PC-3 (cell line): ENCODE data around the gene MCOLN2. TPM values are rescaled to one million over a fixed set of nuclear protein-coding genes. Genes with fewer than 3 reads are reported as not detected.
"Not testable (repeated sequence)": the region's sequence is repeated elsewhere in the genome, so short reads cannot be mapped to it uniquely, and the experiment has no call there.

Experiments used
- ATAC-seq: fragments of 200-7000 bp; cut with Tn5 transposase; 2 replicates; pipeline ENCODE4 v1.9.1; 2020; ENCODE audit warnings: mild to moderate bottlenecking, moderate library complexity
- BruUV-seq: library from RNA; stranded (reverse); fragments of 400-500 nt; replicated peaks from 2 replicates; lab custom pipeline; 2021; lab: Mats Ljungman, UMichigan
- CTCF ChIA-PET: fragments of 300-600 bp; sonication (Branson Sonifier 250); formaldehyde crosslinking; loops from one replicate; lab custom pipeline; 2022; ENCODE audit warnings: antibody characterized with exemption; lab: Charles Lee
- POLR2A ChIA-PET: fragments of 300-600 bp; sonication (Branson Sonifier 250); formaldehyde crosslinking; loops from one replicate; lab custom pipeline; 2022; ENCODE audit warnings: antibody characterized with exemption; ENCODE audit not compliant: unreplicated experiment; lab: Charles Lee
- DNase-seq: peaks from one replicate; pipeline ENCODE4 v3.0.0-alpha.2; 2015
- H2AFZ ChIP-seq: fragments of 300-600 bp; sonication (generic); 2 replicates; pipeline ENCODE4 v1.6.0; 2016; ENCODE audit warnings: antibody characterized with exemption, low read length
- H3F3A ChIP-seq: fragments of 300-600 bp; sonication (generic); one replicate; pipeline ENCODE4 v1.6.0; 2017; ENCODE audit warnings: antibody characterized with exemption, low read length, control low read depth, mild to moderate bottlenecking; ENCODE audit not compliant: unreplicated experiment
- H3K27ac ChIP-seq: fragments of 300-600 bp; sonication (generic); 2 replicates; pipeline ENCODE4 v1.5.1; 2016; ENCODE audit warnings: mild to moderate bottlenecking, low read length
- H3K27me3 ChIP-seq: fragments of 300-600 bp; sonication (generic); 2 replicates; pipeline ENCODE4 v1.6.1; 2016; ENCODE audit warnings: low read length, mixed read lengths
- H3K36me3 ChIP-seq: fragments of 300-600 bp; sonication (generic); 2 replicates; pipeline ENCODE4 v1.6.1; 2016; ENCODE audit warnings: low read depth, mixed run types, low read length, mixed read lengths
- H3K4me1 ChIP-seq: fragments of 300-600 bp; sonication (generic); 2 replicates; pipeline ENCODE4 v1.5.1; 2016; ENCODE audit warnings: low read length; ENCODE audit not compliant: insufficient read depth
- H3K4me2 ChIP-seq: fragments of 300-600 bp; sonication (generic); 2 replicates; pipeline ENCODE4 v1.6.0; 2016; ENCODE audit warnings: low read length
- H3K4me3 ChIP-seq: fragments of 300-600 bp; sonication (generic); 2 replicates; pipeline ENCODE4 v1.5.1; 2016; ENCODE audit warnings: mild to moderate bottlenecking, low read length, mixed read lengths
- H3K79me2 ChIP-seq: fragments of 300-600 bp; sonication (generic); 2 replicates; pipeline ENCODE4 v1.6.1; 2017; ENCODE audit warnings: low read length, mixed read lengths
- H3K9ac ChIP-seq: fragments of 300-600 bp; sonication (generic); 2 replicates; pipeline ENCODE4 v1.6.0; 2016; ENCODE audit warnings: mild to moderate bottlenecking, low read length
- H3K9me2 ChIP-seq: fragments of 300-600 bp; sonication (generic); replicated peaks from 2 replicates; pipeline ENCODE4 v1.6.1; 2016; ENCODE audit warnings: mixed run types, low read length, mixed read lengths
- H3K9me3 ChIP-seq: fragments of 300-600 bp; sonication (generic); 2 replicates; pipeline ENCODE4 v1.6.1; 2016; ENCODE audit warnings: low read length, mixed read lengths
- H4K20me1 ChIP-seq: fragments of 300-600 bp; sonication (generic); 2 replicates; pipeline ENCODE4 v1.6.1; 2016; ENCODE audit warnings: low read length, mixed read lengths
- EZH2 ChIP-seq: fragments of 300-600 bp; sonication (generic); IDR thresholded peaks from one replicate; pipeline ENCODE4 v1.6.1; 2017; ENCODE audit warnings: antibody characterized with exemption, mild to moderate bottlenecking, low read length; ENCODE audit not compliant: unreplicated experiment
- EZH2phosphoT487 ChIP-seq: fragments of 300-600 bp; sonication (generic); IDR thresholded peaks from 2 replicates; pipeline ENCODE4 v1.6.1; 2018; ENCODE audit warnings: mild to moderate bottlenecking, antibody characterized with exemption, low read length, borderline replicate concordance
- intact Hi-C: fragments of 100-400 bp; cut with micrococcal nuclease; formaldehyde crosslinking; loops from 2 replicates; pipeline ENCODE4 v1.9.0; 2023
- total RNA-seq: library from RNA; depleted of rRNA; stranded (reverse); fragments of >200 nt; gene quantifications from 2 replicates; pipeline ENCODE4 v1.2.3, GENCODE V29; 2014
- TF ChIP-seq, protein P1 (sequence below): fragments of 300-600 bp; sonication (generic); conservative IDR thresholded peaks from 2 replicates; pipeline ENCODE4 v1.5.1; 2017; ENCODE audit warnings: antibody characterized with exemption, low read depth, mild to moderate bottlenecking, low read length

MCOLN2 gene
- total RNA-seq, 1 experiment from 2014 or later = 24.6 TPM

GRCh38 chr1:85015826-85016225 lies 18.9 kb upstream of the MCOLN2 start:
- Histone ChIP-seq H3K9me3 (no peaks in the 10 kb centered on the region), H3K9me2 (no peaks in the 10 kb centered on the region), H3K4me2 (no peak overlapping the region), H3K79me2 (no peaks in the 10 kb centered on the region), H3K36me3 (no peaks in the 10 kb centered on the region), H3K27ac (no peak overlapping the region), H3K4me3 (no peak overlapping the region), H3K9ac (no peak overlapping the region), H4K20me1 (no peaks in the 10 kb centered on the region), H3K27me3 (no peaks in the 10 kb centered on the region), H3K4me1 (no peaks in the 10 kb centered on the region), H2AFZ (no peak overlapping the region), H3F3A (no peaks in the 10 kb centered on the region)
- POLR2A ChIA-PET = no interaction called here
- no peak for DNase-seq
- CTCF ChIA-PET = no interaction called here
- no peak for ATAC-seq
- BruUV-seq = no TSS peak
- intact Hi-C loops = no loop called here
- TF ChIP-seq EZH2phosphoT487 (no peak), EZH2 (no peak)
- TF ChIP-seq, protein P1, sequence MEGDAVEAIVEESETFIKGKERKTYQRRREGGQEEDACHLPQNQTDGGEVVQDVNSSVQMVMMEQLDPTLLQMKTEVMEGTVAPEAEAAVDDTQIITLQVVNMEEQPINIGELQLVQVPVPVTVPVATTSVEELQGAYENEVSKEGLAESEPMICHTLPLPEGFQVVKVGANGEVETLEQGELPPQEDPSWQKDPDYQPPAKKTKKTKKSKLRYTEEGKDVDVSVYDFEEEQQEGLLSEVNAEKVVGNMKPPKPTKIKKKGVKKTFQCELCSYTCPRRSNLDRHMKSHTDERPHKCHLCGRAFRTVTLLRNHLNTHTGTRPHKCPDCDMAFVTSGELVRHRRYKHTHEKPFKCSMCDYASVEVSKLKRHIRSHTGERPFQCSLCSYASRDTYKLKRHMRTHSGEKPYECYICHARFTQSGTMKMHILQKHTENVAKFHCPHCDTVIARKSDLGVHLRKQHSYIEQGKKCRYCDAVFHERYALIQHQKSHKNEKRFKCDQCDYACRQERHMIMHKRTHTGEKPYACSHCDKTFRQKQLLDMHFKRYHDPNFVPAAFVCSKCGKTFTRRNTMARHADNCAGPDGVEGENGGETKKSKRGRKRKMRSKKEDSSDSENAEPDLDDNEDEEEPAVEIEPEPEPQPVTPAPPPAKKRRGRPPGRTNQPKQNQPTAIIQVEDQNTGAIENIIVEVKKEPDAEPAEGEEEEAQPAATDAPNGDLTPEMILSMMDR = no peak

- H3K4me3 ChIP-seq, H3K9me2 ChIP-seq, H3K79me2 ChIP-seq, ATAC-seq, BruUV-seq, H3K36me3 ChIP-seq, intact Hi-C loops, H2AFZ ChIP-seq, H3K4me2 ChIP-seq, DNase-seq, H3K27me3 ChIP-seq, H3F3A ChIP-seq, H3K27ac ChIP-seq, H4K20me1 ChIP-seq, H3K9me3 ChIP-seq, H3K9ac ChIP-seq, POLR2A ChIA-PET, H3K4me1 ChIP-seq, CTCF ChIA-PET: not testable (repeated sequence)
Measured at GRCh38 chr1:85005641-85006040, 8.7 kb upstream of the MCOLN2 start.

DNA sequence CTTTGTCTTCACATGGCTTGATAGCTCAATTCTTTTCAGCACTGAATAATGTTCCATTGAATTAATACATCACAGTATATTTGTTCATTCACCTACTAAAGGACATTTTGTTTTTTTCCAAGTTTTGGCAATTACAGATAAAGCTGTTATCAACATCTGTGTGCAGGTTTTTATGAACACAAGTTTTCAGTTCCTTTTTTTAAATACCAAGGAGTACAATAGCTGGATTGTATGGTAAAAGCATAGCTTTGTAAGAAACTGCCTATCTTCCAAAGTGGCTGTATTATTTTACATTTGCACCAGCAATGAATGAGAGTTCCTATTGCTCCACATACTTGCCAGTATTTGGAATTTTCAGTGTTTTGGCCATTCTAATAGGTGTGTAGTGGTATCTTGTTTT lies 4.8 kb upstream of the MCOLN2 start:
- POLR2A ChIA-PET = no interaction called here
- BruUV-seq = no TSS peak
- H3K27ac ChIP-seq = no peak overlapping the region

More for the DNA sequence above, 4.8 kb upstream of the MCOLN2 start:
- Histone ChIP-seq H2AFZ (no peak overlapping the region), H3K9me2 (no peaks in the 10 kb centered on the region), H3F3A (no peaks in the 10 kb centered on the region), H3K79me2 (no peaks in the 10 kb centered on the region), H3K9ac (no peak overlapping the region), H3K4me3 (no peak overlapping the region), H3K36me3 (no peaks in the 10 kb centered on the region), H4K20me1 (no peaks in the 10 kb centered on the region), H3K27me3 (no peaks in the 10 kb centered on the region), H3K4me2 (no peak overlapping the region), H3K4me1 (peaks cover 12% of the 10 kb centered on the region; the same call in 1 of the 2 replicates), H3K9me3 (peaks cover 3% of the 10 kb centered on the region; the same call in 1 of the 2 replicates)
- no peak for ATAC-seq
- CTCF ChIA-PET = no interaction called here
- no peak for DNase-seq
- intact Hi-C loops = no loop called here
- TF ChIP-seq EZH2 = no peak
- TF ChIP-seq, protein P1 = no peak
- TF ChIP-seq EZH2phosphoT487 = no peak
